PFSK-1 (cell line): Measurements from ENCODE around the gene GRM3.

Experiments used
- POLR2AphosphoS5 ChIP-seq: IDR thresholded peaks from 2 replicates; pipeline ENCODE4 v1.6.1; 2012; ENCODE audit warnings: low read depth, mild to moderate bottlenecking, control low read depth, low read length, moderate library complexity
- SIN3A ChIP-seq: IDR thresholded peaks from 2 replicates; pipeline ENCODE4 v1.6.1; 2012; ENCODE audit warnings: mild to moderate bottlenecking, low read length, moderate library complexity, borderline replicate concordance; ENCODE audit not compliant: insufficient read depth
- TAF1 ChIP-seq: IDR thresholded peaks from 2 replicates; pipeline ENCODE4 v1.6.1; 2012; ENCODE audit warnings: low read length, control low read depth, borderline replicate concordance; ENCODE audit not compliant: insufficient read depth

GRCh38 chr7:86863452-86863851 is 219.7 kb downstream of the GRM3 start:
- TF ChIP-seq TAF1 (no peak), POLR2AphosphoS5 (no peak), SIN3A (no peak)
